Osteocyte (in vitro differentiated cells): ENCODE data around the gene TMEM147. TPM values are rescaled to one million over a fixed set of nuclear protein-coding genes. Genes with fewer than 3 reads are reported as not detected.

ENCODE experiments used
- DNase-seq: peaks from one replicate; pipeline ENCODE4 v3.0.0; 2021; ENCODE audit warnings: mixed read lengths; ENCODE audit not compliant: unreplicated experiment; ENCODE audit errors: extremely low spot score
- H3K27ac Mint-ChIP-seq: one replicate; pipeline ENCODE4 v1.8.0; 2021; ENCODE audit warnings: mild to moderate bottlenecking, mixed read lengths; ENCODE audit not compliant: unreplicated experiment
- H3K27me3 Mint-ChIP-seq: one replicate; pipeline ENCODE4 v1.8.0; 2021; ENCODE audit warnings: mixed read lengths; ENCODE audit not compliant: unreplicated experiment
- H3K36me3 Mint-ChIP-seq: one replicate; pipeline ENCODE4 v1.8.0; 2021; ENCODE audit warnings: mixed read lengths; ENCODE audit not compliant: unreplicated experiment
- H3K4me1 Mint-ChIP-seq: one replicate; pipeline ENCODE4 v1.8.0; 2021; ENCODE audit warnings: mixed read lengths; ENCODE audit not compliant: unreplicated experiment
- H3K4me3 Mint-ChIP-seq: one replicate; pipeline ENCODE4 v1.8.0; 2021; ENCODE audit warnings: mild to moderate bottlenecking, moderate library complexity, mixed read lengths; ENCODE audit not compliant: unreplicated experiment
- H3K9me3 Mint-ChIP-seq: one replicate; pipeline ENCODE4 v1.8.0; 2021; ENCODE audit warnings: mixed read lengths; ENCODE audit not compliant: unreplicated experiment
- CTCF ChIP-seq: fragments of 200-600 bp; sonication (generic); IDR thresholded peaks from 2 replicates; pipeline ENCODE4 v1.5.0; 2021; ENCODE audit warnings: antibody characterized with exemption, mild to moderate bottlenecking, moderate library complexity
- total RNA-seq: library from RNA; stranded (reverse); gene quantifications from 2 replicates; pipeline ENCODE4 v1.2.1, GENCODE V29; 2021

Gene TMEM147
- total RNA-seq, 1 donor from 2014 or later = 110 TPM

- no peaks in the 10 kb centered on the region for H3K36me3 Mint-ChIP-seq
- no peak overlapping the region for H3K27ac Mint-ChIP-seq
- peaks cover 3% of the 10 kb centered on the region for H3K4me1 Mint-ChIP-seq
- peaks cover 29% of the 10 kb centered on the region for H3K27me3 Mint-ChIP-seq
- no peaks in the 10 kb centered on the region for H3K9me3 Mint-ChIP-seq
- TF ChIP-seq CTCF = no peak
- no peak overlapping the region for H3K4me3 Mint-ChIP-seq
- DNase-seq = no peak
Measured at GRCh38 chr19:35559781-35560180, 14.4 kb downstream of the TMEM147 start.

- Mint-ChIP-seq H3K36me3 (no peaks in the 10 kb centered on the region), H3K4me1 (peaks cover 3% of the 10 kb centered on the region)
Measured at GRCh38 chr19:35560271-35560670, 14.8 kb downstream of the TMEM147 start.

GRCh38 chr19:35560677-35561076, 15.3 kb downstream of the TMEM147 start:
- DNase-seq = no peak
- H3K27me3 Mint-ChIP-seq = peaks cover 34% of the 10 kb centered on the region
- TF ChIP-seq CTCF = no peak

More at GRCh38 chr19:35560271-35560670, 14.8 kb downstream of the TMEM147 start:
- DNase-seq = no peak
- Mint-ChIP-seq H3K27ac (no peak overlapping the region), H3K4me3 (no peak overlapping the region), H3K27me3 (peaks cover 31% of the 10 kb centered on the region), H3K9me3 (no peaks in the 10 kb centered on the region)
- no peak for TF ChIP-seq CTCF

GRCh38 chr19:35561436-35561835, 16.0 kb downstream of the TMEM147 start:
- TF ChIP-seq CTCF = no peak
- H3K27me3 Mint-ChIP-seq = peaks cover 34% of the 10 kb centered on the region
- DNase-seq = no peak
- H3K4me1 Mint-ChIP-seq = peaks cover 3% of the 10 kb centered on the region
- H3K4me3 Mint-ChIP-seq = no peak overlapping the region
- H3K36me3 Mint-ChIP-seq = no peaks in the 10 kb centered on the region
- H3K9me3 Mint-ChIP-seq = no peaks in the 10 kb centered on the region
- H3K27ac Mint-ChIP-seq = no peak overlapping the region

More at GRCh38 chr19:35560677-35561076, 15.3 kb downstream of the TMEM147 start:
- Mint-ChIP-seq H3K4me3 (no peak overlapping the region), H3K9me3 (no peaks in the 10 kb centered on the region), H3K4me1 (peaks cover 3% of the 10 kb centered on the region), H3K27ac (no peak overlapping the region), H3K36me3 (no peaks in the 10 kb centered on the region)

GRCh38 chr19:35562336-35562735, 16.9 kb downstream of the TMEM147 start:
- no peak for DNase-seq
- Mint-ChIP-seq H3K27ac (no peak overlapping the region), H3K4me3 (no peak overlapping the region), H3K27me3 (peaks cover 34% of the 10 kb centered on the region), H3K36me3 (no peaks in the 10 kb centered on the region), H3K4me1 (peaks cover 3% of the 10 kb centered on the region), H3K9me3 (no peaks in the 10 kb centered on the region)
- no peak for TF ChIP-seq CTCF
